ENCODE measurements around the gene SCYL2.
"Not testable (repeated sequence)": the region's sequence is repeated elsewhere in the genome, so short reads cannot be mapped to it uniquely, and the experiment has no call there.

GRCh38 chr12:100265107-100265506, 1.9 kb upstream of the SCYL2 start:
- TF ChIP-seq SMC3 (conservative IDR thresholded peaks at IDR 0.05; ENCODE audit: poor library complexity); EP300 (conservative IDR thresholded peaks at IDR 0.05; ENCODE audit: poor library complexity, severe bottlenecking); MXI1 (conservative IDR thresholded peaks at IDR 0.05; ENCODE audit: poor library complexity, severe bottlenecking); REST (IDR thresholded peaks at IDR 0.05; ENCODE audit: borderline replicate concordance); RAD21 (conservative IDR thresholded peaks at IDR 0.05): not testable (repeated sequence)
- TF ChIP-seq, protein P1, sequence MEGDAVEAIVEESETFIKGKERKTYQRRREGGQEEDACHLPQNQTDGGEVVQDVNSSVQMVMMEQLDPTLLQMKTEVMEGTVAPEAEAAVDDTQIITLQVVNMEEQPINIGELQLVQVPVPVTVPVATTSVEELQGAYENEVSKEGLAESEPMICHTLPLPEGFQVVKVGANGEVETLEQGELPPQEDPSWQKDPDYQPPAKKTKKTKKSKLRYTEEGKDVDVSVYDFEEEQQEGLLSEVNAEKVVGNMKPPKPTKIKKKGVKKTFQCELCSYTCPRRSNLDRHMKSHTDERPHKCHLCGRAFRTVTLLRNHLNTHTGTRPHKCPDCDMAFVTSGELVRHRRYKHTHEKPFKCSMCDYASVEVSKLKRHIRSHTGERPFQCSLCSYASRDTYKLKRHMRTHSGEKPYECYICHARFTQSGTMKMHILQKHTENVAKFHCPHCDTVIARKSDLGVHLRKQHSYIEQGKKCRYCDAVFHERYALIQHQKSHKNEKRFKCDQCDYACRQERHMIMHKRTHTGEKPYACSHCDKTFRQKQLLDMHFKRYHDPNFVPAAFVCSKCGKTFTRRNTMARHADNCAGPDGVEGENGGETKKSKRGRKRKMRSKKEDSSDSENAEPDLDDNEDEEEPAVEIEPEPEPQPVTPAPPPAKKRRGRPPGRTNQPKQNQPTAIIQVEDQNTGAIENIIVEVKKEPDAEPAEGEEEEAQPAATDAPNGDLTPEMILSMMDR (IDR thresholded peaks at IDR 0.05; ENCODE audit: poor library complexity, severe bottlenecking) = not testable (repeated sequence)
